ENCODE data around the gene PNMA8C.

- no peak for TF ChIP-seq CTCF (tag by site-specific recombination; IDR thresholded peaks at IDR 0.05)
- TF ChIP-seq PRDM10 (tag by site-specific recombination; IDR thresholded peaks at IDR 0.05) = no peak
- no peak for TF ChIP-seq ZBTB7A (tag by site-specific recombination; IDR thresholded peaks at IDR 0.05; ENCODE audit: low read depth)
- TF ChIP-seq ZSCAN30 (tag by site-specific recombination; IDR thresholded peaks at IDR 0.05) = no peak
- TF ChIP-seq ZBTB11 (tag by site-specific recombination; conservative IDR thresholded peaks at IDR 0.05; ENCODE audit: low read depth) = no peak
- TF ChIP-seq ZNF776 (tag by site-specific recombination; IDR thresholded peaks at IDR 0.05; ENCODE audit: borderline replicate concordance) = no peak
These were observed 17.4 kb downstream of the PNMA8C start for GRCh38 chr19:46411088-46411924.

Measured in HEK293 (cell line).